CD14-positive monocyte (primary cell): ENCODE measurements around the gene ERFE. TPM values are rescaled to one million over a fixed set of nuclear protein-coding genes. Genes with fewer than 3 reads are reported as not detected.

Source experiments
- DNase-seq, 3 donors: peaks; one replicate each; pipeline ENCODE4 v3.0.0-alpha.2; 2011 to 2022
- H2AFZ ChIP-seq: 2 replicates; pipeline ENCODE4 v1.6.0; 2012; ENCODE audit warnings: mild to moderate bottlenecking, low read depth, low read length, inconsistent platforms; ENCODE audit not compliant: insufficient read depth, poor library complexity, severe bottlenecking
- H3K27ac ChIP-seq, 2 donors: 1 replicate in 1 of 2; 2 replicates in 1 of 2; pipeline ENCODE4 v1.5.1; 2012 to 2013; ENCODE audit warnings: low read length in 2 of 2, control low read depth in 1 of 2, inconsistent platforms in 1 of 2, low read depth in 1 of 2, mild to moderate bottlenecking in 1 of 2
- H3K27me3 ChIP-seq, 2 donors: one replicate each; pipeline versions ENCODE4 v1.6.0 to v1.6.1; 2011 to 2013; ENCODE audit warnings: low read length in 2 of 2; ENCODE audit not compliant: control insufficient read depth in 2 of 2, insufficient read depth in 2 of 2
- H3K36me3 ChIP-seq, 2 donors: replicated peaks in 1 of 2; 1 replicate in 1 of 2; 2 replicates in 1 of 2; pipeline versions ENCODE4 v1.5.1 to v1.6.1; 2012 to 2013; ENCODE audit warnings: low read length in 2 of 2, control low read depth in 1 of 2, inconsistent platforms in 1 of 2, mild to moderate bottlenecking in 1 of 2; ENCODE audit not compliant: insufficient read depth in 2 of 2, control insufficient read depth in 1 of 2
- H3K4me1 ChIP-seq, 2 donors: 1 replicate in 1 of 2; 2 replicates in 1 of 2; pipeline versions ENCODE4 v1.5.1 to v1.6.1; 2012 to 2013; ENCODE audit warnings: low read length in 2 of 2, control low read depth in 1 of 2, inconsistent platforms in 1 of 2, mild to moderate bottlenecking in 1 of 2, moderate library complexity in 1 of 2; ENCODE audit not compliant: insufficient read depth in 2 of 2, control insufficient read depth in 1 of 2
- H3K4me2 ChIP-seq: replicated peaks from 2 replicates; pipeline ENCODE3; 2012; ENCODE audit warnings: low read length, moderate library complexity, mild to moderate bottlenecking; ENCODE audit not compliant: poor library complexity, severe bottlenecking; ENCODE audit errors: extremely low read depth
- H3K4me3 ChIP-seq, 3 experiments: fragments of 200-600 bp in 1 of 3; sonication (generic) in 1 of 3; replicated peaks in 1 of 3; 1 replicate in 2 of 3; 2 replicates in 1 of 3; pipeline ENCODE4 v1.5.1; 2011 to 2013; ENCODE audit warnings: low read length in 3 of 3, mild to moderate bottlenecking in 3 of 3, control low read depth in 2 of 3, low read depth in 2 of 3, inconsistent platforms in 1 of 3, moderate library complexity in 1 of 3
- H3K79me2 ChIP-seq: 2 replicates; pipeline ENCODE4 v1.6.0; 2012; ENCODE audit warnings: mild to moderate bottlenecking, control low read depth, inconsistent platforms, low read length, moderate library complexity; ENCODE audit not compliant: insufficient read depth
- H3K9ac ChIP-seq: 2 replicates; pipeline ENCODE4 v1.6.0; 2017; ENCODE audit warnings: low read length, mild to moderate bottlenecking; ENCODE audit not compliant: insufficient read depth, poor library complexity, severe bottlenecking
- H3K9me3 ChIP-seq, 2 donors: replicated peaks in 1 of 2; 1 replicate in 1 of 2; 2 replicates in 1 of 2; pipeline versions ENCODE4 v1.5.1 to v1.6.1; 2012 to 2013; ENCODE audit warnings: low read length in 2 of 2, control low read depth in 1 of 2; ENCODE audit not compliant: control insufficient read depth in 1 of 2, insufficient read depth in 1 of 2
- H4K20me1 ChIP-seq: 2 replicates; pipeline ENCODE4 v1.6.0; 2012; ENCODE audit warnings: mild to moderate bottlenecking, low read length, control low read depth, moderate library complexity; ENCODE audit not compliant: insufficient read depth
- H3K27ac Mint-ChIP-seq, 7 donors: one replicate each; pipeline ENCODE4 v1.8.0; 2020; ENCODE audit warnings: mild to moderate bottlenecking in 7 of 7, mixed read lengths in 7 of 7, moderate library complexity in 6 of 7, inconsistent platforms in 2 of 7
- H3K27me3 Mint-ChIP-seq, 3 donors: one replicate each; pipeline ENCODE4 v1.8.0; 2021 to 2022; ENCODE audit warnings: low read depth in 3 of 3, mild to moderate bottlenecking in 3 of 3, mixed read lengths in 3 of 3, moderate library complexity in 3 of 3, inconsistent platforms in 1 of 3
- H3K36me3 Mint-ChIP-seq, 2 donors: one replicate each; pipeline ENCODE4 v1.8.0; 2020; ENCODE audit warnings: mixed read lengths in 2 of 2, inconsistent platforms in 1 of 2, mild to moderate bottlenecking in 1 of 2
- H3K4me1 Mint-ChIP-seq: one replicate; pipeline ENCODE4 v1.8.0; 2020; ENCODE audit warnings: mild to moderate bottlenecking, mixed read lengths
- H3K4me3 Mint-ChIP-seq, 2 donors: one replicate each; pipeline ENCODE4 v1.8.0; 2020; ENCODE audit warnings: mild to moderate bottlenecking in 2 of 2, mixed read lengths in 2 of 2, moderate library complexity in 1 of 2
- H3K9me3 Mint-ChIP-seq, 7 donors: one replicate each; pipeline ENCODE4 v1.8.0; 2020 to 2022; ENCODE audit warnings: mixed read lengths in 7 of 7, mild to moderate bottlenecking in 6 of 7, moderate library complexity in 6 of 7, inconsistent platforms in 2 of 7
- WGBS: methylation state at CpG from one replicate; pipeline ENCODE4 v1.1.5; 2013; ENCODE audit warnings: missing lambda C conversion rate; ENCODE audit not compliant: insufficient coverage; 5-methylcytosine and 5-hydroxymethylcytosine counted together
- intact Hi-C, 2 donors: fragments of 100-400 bp; cut with micrococcal nuclease; formaldehyde crosslinking; loops; one replicate each; pipeline versions ENCODE4 v1.15.0 to v1.15.1; 2023
- polyA plus RNA-seq, 3 donors: library from polyadenylated mRNA; depleted of rRNA in 1 of 3; unstranded in 2 of 3; stranded (reverse) in 1 of 3; fragments of 300-500 nt in 2 of 3; fragments of >200 nt in 1 of 3; fragmentation: Illumina TruSeq in 2 of 3; gene quantifications; 1 replicate in 2 of 3; 2 replicates in 1 of 3; pipeline ENCODE4 v1.2.3, GENCODE V29; 2012 to 2021
- TF ChIP-seq, protein P1 (sequence below): fragments of 200-600 bp; IDR thresholded peaks from one replicate; pipeline ENCODE4 v1.8.0; 2022; ENCODE audit warnings: antibody characterized with exemption, mild to moderate bottlenecking

ERFE gene
- polyA plus RNA-seq, 3 donors: not detected

GRCh38 chr2:238137885-238138284 lies 20.9 kb upstream of the ERFE start:
- DNase-seq: no peak
- Histone ChIP-seq H3K4me2 (no peak overlapping the region), H2AFZ (peak overlapping the region; percentile 21), H3K27ac (peak overlapping the region in 1 of 2 donors; percentile 61), H3K27me3 (no peaks in the 10 kb centered on the region), H3K9me3 (no peaks in the 10 kb centered on the region), H4K20me1 (no peaks in the 10 kb centered on the region), H3K9ac (no peak overlapping the region), H3K4me1 (peaks cover 42 to 55% of the 10 kb centered on the region in 2 donors), H3K4me3 (no peak overlapping the region), H3K36me3 (no peaks in the 10 kb centered on the region), H3K79me2 (no peaks in the 10 kb centered on the region)
- H3K27me3 Mint-ChIP-seq: peaks cover 2 to 5% (median 2%) of the 10 kb centered on the region in 3 donors
- peaks cover 55% of the 10 kb centered on the region for H3K4me1 Mint-ChIP-seq
- no peaks in the 10 kb centered on the region for H3K9me3 Mint-ChIP-seq
- 100% methylated on average over 9 of the region's 13 CpGs for WGBS
- H3K4me3 Mint-ChIP-seq: no peak overlapping the region
- intact Hi-C loops: no loop called here
- TF ChIP-seq, protein P1, sequence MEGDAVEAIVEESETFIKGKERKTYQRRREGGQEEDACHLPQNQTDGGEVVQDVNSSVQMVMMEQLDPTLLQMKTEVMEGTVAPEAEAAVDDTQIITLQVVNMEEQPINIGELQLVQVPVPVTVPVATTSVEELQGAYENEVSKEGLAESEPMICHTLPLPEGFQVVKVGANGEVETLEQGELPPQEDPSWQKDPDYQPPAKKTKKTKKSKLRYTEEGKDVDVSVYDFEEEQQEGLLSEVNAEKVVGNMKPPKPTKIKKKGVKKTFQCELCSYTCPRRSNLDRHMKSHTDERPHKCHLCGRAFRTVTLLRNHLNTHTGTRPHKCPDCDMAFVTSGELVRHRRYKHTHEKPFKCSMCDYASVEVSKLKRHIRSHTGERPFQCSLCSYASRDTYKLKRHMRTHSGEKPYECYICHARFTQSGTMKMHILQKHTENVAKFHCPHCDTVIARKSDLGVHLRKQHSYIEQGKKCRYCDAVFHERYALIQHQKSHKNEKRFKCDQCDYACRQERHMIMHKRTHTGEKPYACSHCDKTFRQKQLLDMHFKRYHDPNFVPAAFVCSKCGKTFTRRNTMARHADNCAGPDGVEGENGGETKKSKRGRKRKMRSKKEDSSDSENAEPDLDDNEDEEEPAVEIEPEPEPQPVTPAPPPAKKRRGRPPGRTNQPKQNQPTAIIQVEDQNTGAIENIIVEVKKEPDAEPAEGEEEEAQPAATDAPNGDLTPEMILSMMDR: no peak
- H3K27ac Mint-ChIP-seq: peak overlapping the region in 6 of 7 donors; percentile 59 to 87 (median 76)
- H3K36me3 Mint-ChIP-seq: no peaks in the 10 kb centered on the region

- Mint-ChIP-seq H3K9me3 (no peaks in the 10 kb centered on the region), H3K4me3 (no peak within 1 kb of the TSS), H3K27me3 (peaks cover 0 to 5% (median 2%) of the 10 kb centered on the region in 3 donors), H3K27ac (peak within 1 kb of the TSS in 6 of 7 donors; percentile 59 to 87 (median 76)), H3K36me3 (no peaks in the 10 kb centered on the region), H3K4me1 (peaks cover 51% of the 10 kb centered on the region)
- Histone ChIP-seq H2AFZ (peak within 1 kb of the TSS; percentile 21), H3K27me3 (no peaks in the 10 kb centered on the region), H3K4me1 (peaks cover 42 to 55% of the 10 kb centered on the region in 2 donors), H3K9ac (no peak within 1 kb of the TSS), H3K36me3 (no peaks in the 10 kb centered on the region), H4K20me1 (no peaks in the 10 kb centered on the region), H3K9me3 (no peaks in the 10 kb centered on the region), H3K79me2 (no peaks in the 10 kb centered on the region), H3K4me2 (no peak within 1 kb of the TSS), H3K27ac (peak within 1 kb of the TSS in 1 of 2 donors; percentile 61), H3K4me3 (no peak within 1 kb of the TSS)
- 65% methylated on average over 20 of the region's 22 CpGs for WGBS
- TF ChIP-seq, protein P1: no peak
- intact Hi-C loops: no loop called here
- no peak for DNase-seq
These were observed 20.2 kb upstream of the ERFE start, which contains the start of gene KLHL30 for GRCh38 chr2:238138331-238139195. Gene KLHL30 (plus strand): TSS chr2:238138668. CDS start chr2:238140755, 2,087 bp downstream.
